Suprapubic skin (tissue), 4 donors: ENCODE results near the gene RDX.

Experiments used
- POLR2A ChIP-seq, 2 donors: fragments of 450-650 bp; IDR thresholded peaks; one replicate each; pipeline ENCODE4 v1.6.1; 2017; ENCODE audit warnings: antibody characterized with exemption in 2 of 2, mild to moderate bottlenecking in 2 of 2, moderate library complexity in 2 of 2
- POLR2AphosphoS5 ChIP-seq, 3 donors: sonication (generic); formaldehyde crosslinking; IDR thresholded peaks; one replicate each; pipeline ENCODE4 v1.6.1; 2017; ENCODE audit warnings: antibody characterized with exemption in 3 of 3
- TF ChIP-seq, protein P1 (sequence below), 2 donors: fragments of 200-600 bp in 1 of 2; fragments of 450-650 bp in 1 of 2; sonication (generic) in 1 of 2; IDR thresholded peaks; one replicate each; pipeline ENCODE4 v1.5.1; 2016 to 2019; ENCODE audit warnings: antibody characterized with exemption in 2 of 2, mild to moderate bottlenecking in 1 of 2, moderate library complexity in 1 of 2

DNA sequence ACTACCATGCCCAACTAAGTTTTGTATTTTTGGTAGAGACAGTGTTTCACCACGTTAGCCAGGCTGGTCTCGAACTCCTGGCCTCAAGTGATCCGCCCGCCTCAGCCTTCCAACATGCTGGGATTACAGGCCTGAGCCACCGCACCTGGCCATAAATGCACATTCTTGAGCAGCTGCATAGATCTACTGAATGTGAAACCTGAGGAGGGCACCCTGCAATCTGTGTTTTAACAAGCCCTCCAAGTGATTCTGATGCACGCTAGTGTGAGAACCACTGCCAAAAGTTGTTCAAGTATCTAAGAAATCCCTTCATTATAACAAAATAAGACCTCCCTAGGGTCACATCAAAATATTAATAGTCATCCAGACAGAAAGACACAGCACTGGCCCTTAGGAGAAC, 89.3 kb downstream of the RDX start:
- TF ChIP-seq POLR2A (IDR thresholded peaks at IDR 0.05) (no peak), POLR2AphosphoS5 (IDR thresholded peaks at IDR 0.05) (no peak)
- TF ChIP-seq, protein P1, sequence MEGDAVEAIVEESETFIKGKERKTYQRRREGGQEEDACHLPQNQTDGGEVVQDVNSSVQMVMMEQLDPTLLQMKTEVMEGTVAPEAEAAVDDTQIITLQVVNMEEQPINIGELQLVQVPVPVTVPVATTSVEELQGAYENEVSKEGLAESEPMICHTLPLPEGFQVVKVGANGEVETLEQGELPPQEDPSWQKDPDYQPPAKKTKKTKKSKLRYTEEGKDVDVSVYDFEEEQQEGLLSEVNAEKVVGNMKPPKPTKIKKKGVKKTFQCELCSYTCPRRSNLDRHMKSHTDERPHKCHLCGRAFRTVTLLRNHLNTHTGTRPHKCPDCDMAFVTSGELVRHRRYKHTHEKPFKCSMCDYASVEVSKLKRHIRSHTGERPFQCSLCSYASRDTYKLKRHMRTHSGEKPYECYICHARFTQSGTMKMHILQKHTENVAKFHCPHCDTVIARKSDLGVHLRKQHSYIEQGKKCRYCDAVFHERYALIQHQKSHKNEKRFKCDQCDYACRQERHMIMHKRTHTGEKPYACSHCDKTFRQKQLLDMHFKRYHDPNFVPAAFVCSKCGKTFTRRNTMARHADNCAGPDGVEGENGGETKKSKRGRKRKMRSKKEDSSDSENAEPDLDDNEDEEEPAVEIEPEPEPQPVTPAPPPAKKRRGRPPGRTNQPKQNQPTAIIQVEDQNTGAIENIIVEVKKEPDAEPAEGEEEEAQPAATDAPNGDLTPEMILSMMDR (IDR thresholded peaks at IDR 0.05): no peak
